8988T (cell line): Measurements from ENCODE around the gene SLC6A12.

ENCODE experiments used
- DNase-seq: peaks from one replicate; pipeline ENCODE4 v3.0.0; 2011

SLC6A12 gene

DNA sequence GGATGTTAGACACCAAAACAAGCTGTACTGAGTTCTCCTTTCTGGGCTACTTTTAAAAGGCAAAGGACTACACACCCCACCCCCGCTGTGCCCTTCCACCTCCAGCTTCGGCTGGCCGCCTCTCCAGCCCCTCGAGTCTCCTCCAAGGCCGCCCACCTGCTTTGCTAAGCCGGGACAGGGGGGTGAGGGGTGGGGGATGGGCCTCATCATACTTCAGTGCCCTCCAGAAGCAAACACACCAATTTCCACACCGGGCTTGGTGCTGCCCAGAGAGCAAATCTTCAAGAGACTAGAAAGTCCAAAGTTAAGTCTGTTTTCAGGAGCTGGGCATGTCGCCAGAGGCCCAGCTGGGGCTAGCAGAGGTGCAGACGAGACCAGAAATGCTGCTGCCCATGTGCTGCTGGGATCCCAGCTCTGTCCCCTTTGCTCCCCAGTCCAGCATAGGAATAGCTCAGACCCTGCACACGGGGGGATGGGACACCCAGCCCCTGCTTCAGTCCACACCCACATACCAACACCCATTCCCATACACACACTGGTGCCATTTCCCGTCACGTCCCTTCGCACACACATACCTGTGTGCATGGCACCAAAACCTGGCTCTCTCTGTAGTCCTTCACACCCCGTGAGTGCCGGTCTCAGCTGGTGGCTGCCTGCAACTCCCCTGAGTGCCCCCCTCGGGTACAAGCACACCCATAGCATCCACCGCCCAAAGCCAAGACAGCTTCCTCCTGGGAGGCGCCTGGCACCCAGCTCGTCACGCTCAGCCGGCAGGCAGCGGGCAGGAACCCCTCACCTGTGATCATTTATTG, 1.0 kb downstream of the SLC6A12 start:
- DNase-seq = no peak

- no peak for DNase-seq
Observed at GRCh38 chr12:212415-212714, 1.6 kb downstream of the SLC6A12 start.

DNA sequence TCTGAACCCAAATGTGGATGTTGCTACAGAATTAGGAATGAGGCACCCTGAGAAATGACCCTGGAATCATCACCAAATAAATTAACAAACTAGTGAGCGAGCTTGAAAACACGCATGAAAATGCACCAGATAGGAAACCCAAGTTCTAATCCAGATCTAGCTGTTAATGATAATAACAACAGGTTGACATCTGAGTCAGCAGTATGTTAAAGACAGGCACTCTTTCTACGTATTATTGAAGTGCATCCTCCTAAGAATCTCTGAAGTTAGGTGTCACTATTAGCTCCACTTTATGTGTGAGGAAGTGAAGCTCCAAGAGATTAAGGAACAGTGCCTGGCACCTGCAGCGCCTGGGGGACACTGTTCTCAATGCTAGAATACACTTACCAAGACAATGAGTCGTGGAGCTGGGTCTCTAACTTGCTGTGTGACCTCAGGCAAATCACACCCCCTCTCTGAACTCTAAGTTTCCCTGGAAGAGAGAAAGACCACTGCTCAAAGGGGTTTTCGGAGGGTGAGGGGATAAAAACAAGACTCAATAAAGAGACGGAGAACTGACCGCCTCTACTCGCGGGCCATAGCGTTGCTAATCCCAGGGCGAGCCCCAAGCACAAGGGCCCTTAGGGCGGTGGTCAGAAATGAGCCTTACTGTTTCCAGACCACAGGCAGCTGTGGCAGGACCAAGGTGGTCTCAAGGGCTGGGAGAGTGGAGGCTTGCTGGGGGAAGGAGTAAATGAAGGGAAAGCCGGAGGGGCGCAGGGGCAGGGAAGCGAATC, 2.1 kb downstream of the SLC6A12 start:
- no peak for DNase-seq

DNA sequence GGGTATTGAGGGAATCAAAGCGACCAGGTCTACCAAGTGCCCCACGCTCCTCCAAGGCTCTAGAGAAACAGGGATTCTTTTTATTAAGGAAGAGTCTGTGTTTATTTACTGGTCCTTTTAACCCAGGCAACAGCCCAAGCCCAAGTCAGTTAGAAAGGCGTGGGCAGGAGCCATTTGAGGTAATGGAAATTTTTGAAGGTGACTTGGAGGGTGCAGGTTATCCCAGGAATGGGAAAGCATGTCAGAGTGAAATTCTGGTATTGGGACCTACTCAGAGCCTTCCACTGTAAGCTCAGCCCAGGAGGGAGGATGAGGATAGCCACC, 2.9 kb downstream of the SLC6A12 start:
- DNase-seq = no peak

GRCh38 chr12:210277-211141, 3.4 kb downstream of the SLC6A12 start:
- DNase-seq = no peak

GRCh38 chr12:209851-210250, 4.1 kb downstream of the SLC6A12 start:
- no peak for DNase-seq

- DNase-seq = no peak
Observed at GRCh38 chr12:209246-209645, 4.7 kb downstream of the SLC6A12 start.

DNA sequence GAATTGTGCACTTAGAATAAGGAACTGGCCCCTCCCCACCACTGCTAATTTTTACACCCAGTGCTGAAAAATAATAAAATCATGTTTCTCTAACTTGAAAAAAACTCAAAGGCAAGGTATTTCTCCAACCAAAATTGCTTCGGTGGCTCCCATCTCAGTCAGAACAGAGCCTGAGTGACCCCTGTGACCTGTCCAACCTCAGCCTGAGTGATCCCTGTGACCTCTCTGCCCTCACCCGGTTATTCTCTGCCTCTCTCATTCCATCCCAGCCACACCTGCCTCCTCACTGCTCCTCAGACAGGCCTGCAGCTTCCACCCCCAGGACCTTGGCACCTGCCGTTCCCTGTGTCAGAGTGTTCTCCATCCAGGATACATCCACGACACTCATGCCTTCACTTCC, 5.1 kb downstream of the SLC6A12 start:
- DNase-seq = no peak

DNA sequence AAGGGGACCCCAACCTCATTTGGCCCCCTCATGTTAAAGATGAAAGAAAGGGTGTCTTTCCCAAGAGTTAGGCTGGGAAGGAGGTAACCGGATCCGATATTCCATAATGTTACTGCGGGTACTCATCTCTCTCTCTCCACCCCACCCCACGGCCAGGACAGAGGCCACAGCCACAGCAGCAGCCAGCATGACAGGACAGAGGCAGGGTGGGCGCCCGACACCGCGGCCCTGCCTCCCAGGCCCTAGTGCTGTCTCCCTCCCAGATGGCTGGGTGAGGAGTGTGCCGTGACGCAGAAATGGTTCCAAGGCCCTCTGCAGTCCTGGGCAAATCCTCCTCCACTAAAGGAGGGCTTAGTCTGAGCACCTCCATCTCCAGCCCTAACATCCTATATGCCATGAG, 6.2 kb downstream of the SLC6A12 start:
- no peak for DNase-seq

- no peak for DNase-seq
Observed at GRCh38 chr12:206746-207440, 7.1 kb downstream of the SLC6A12 start.

- no peak for DNase-seq
Observed at GRCh38 chr12:205026-205425, 8.9 kb downstream of the SLC6A12 start.

- no peak for DNase-seq
Observed at GRCh38 chr12:204261-204678, 9.7 kb downstream of the SLC6A12 start.

DNA sequence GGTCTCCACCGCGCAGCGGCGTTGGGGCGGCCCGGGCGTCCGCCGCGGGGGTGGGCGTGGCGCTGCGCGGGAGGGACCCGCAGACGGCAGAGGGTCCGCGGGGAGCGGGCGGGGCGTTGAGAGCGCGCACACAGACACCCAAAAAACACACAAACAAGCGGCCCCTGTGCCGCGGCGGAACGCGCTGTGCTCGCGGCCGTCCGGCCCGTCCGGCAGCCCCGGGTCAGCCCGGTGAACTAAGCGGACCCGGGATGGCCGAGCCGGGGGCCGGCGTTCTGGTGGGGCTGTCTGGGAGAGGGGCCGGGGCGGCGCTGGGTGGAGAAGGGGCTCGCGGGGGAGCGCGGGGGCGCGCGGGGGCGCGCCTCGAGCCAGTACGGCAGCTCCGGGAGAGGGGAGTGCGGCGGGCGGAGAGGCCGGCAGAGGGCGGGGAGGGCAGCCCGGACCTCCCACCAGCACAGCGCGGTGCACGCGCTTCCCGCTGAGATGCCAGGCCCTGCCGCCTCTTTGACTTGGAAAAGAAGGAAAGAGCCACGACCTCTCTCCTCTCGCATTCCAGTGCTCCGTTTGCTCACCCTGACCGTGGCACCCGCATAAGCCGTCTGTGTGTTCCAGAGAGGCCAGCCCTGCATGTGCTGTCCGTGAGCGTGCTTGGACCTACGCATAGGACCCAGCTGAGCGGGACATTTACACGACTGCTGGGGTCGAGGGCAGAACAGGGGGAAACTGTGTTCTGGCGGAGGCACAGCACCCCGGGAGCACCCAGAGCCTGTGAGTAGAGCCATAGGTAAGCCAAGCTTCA, 10.3 kb downstream of the SLC6A12 start:
- DNase-seq = no peak

DNA sequence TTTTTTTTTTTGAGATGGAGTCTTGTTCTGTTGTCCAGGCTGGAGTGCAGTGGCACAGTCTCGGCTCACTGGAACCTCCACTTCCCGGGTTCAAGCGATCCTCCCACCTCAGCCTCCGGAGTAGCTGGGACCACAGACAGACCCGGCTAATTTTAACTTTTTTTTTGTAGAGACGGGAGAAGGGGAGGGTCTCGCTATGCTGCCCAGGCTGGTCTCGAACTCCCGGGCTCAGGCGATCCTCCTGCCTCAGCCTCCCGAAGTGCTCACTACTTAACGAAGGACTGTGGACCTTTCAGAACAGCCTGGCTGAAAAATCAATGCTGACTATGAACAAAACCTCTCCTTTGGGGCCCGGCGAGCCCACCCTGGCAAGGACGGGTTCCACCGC, 10.9 kb downstream of the SLC6A12 start:
- no peak for DNase-seq

DNA sequence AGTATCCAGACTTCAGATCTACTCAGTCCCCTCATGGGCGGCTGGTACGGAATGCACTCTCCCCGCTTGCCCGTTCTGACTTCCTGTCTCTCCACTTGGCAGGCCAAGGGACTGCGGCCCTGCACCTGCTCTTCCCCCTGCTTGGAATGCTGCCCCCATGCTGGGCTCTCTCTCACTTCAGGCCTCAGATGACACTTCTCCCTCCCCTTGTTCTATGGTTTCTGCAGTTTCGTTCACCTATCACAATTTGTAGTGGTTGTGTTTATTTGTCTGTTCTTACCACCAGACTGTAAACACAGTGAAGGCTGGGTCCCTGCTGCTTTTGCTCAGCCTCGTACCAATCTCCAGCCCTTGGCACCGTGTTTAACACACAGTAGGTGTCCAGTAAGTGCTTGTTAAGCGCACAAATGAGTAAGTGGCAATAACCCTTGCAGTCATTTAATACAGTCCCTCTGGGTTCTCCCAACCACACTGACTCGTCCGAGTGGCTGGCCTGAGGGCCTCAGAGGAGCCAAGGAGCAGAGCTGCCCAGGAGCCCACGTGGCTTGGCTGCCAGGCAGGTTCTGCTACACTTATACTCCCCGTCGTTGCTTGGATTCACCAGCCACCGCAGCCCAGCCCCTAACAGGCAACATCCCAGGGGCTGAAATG, 11.8 kb downstream of the SLC6A12 start:
- no peak for DNase-seq

- no peak for DNase-seq
Observed at GRCh38 chr12:201361-201760, 12.6 kb downstream of the SLC6A12 start.

GRCh38 chr12:198705-199104, 15.3 kb downstream of the SLC6A12 start:
- no peak for DNase-seq

DNA sequence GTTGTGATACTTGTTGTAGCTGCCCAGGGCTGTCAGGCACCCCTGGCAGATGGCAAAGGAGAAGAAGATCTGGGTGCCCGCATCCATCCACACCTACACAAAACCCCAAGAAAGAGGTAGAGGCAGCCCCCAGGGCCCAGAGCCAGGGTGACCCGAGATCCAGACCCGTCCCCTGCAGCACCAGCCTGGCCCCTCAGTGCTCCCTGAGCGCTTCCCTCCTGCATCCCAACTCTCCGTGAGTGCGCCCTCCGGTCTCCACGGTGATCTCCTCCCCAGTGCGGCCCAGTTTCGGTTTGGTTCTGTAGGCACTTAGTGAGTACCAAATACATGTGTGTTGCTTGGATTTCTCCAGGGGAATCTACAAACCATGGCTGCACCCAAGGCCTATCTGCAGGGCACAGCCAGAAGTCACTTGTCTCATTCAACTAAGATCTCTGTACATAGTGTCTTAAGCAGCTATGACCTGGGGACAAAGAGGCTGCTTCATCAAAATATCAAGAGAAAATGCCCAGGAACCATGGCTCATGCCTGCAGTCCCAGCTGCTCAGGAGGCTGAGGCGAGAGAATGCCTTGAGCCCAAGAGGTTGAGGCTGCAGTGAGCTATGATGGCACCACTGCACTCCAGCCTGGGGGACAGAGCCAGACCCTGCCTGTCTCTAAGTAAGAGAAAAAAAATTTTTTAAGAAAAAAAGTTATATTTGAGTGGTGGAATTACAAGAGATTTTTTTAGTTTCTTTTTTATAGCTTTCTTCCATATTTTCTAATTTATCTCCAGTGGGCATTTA, 15.9 kb downstream of the SLC6A12 start:
- no peak for DNase-seq

- no peak for DNase-seq
Observed at GRCh38 chr12:197347-197746, 16.6 kb downstream of the SLC6A12 start.

DNA sequence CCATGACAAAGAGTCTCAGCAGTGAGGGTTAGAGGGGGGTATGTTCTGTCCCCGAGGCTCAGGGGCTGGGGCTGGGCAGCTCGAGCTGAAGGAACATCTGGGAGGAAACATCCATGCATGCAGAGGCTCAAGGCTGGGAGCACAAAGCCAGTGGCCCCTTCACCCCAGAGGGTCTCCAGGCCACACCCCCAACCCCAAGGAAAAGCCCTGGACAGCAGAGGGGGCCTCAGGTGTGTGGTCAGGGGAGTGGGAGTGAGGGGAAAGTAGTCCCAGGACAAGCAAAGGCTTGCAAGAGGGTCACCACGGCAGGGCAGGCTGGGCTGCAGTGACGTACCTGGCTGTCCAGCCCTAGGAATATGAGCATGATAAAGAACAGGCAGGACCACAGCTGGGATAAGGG, 17.5 kb downstream of the SLC6A12 start:
- no peak for DNase-seq

GRCh38 chr12:195951-196350, 18.0 kb downstream of the SLC6A12 start:
- no peak for DNase-seq
